Transverse colon (tissue), 4 donors: ENCODE measurements around the gene PELI1. TPM values are rescaled to one million over a fixed set of nuclear protein-coding genes. Genes with fewer than 3 reads are reported as not detected.

Source experiments
- DNase-seq: peaks from one replicate; pipeline ENCODE4 v3.0.0-alpha.2; 2019
- H3K27ac ChIP-seq, 4 donors: fragments of 200-600 bp; sonication (generic); 2 replicates each; pipeline ENCODE4 v1.5.1; 2016 to 2018; ENCODE audit warnings: inconsistent platforms in 4 of 4
- H3K27me3 ChIP-seq: fragments of 200-600 bp; sonication (generic); 2 replicates; pipeline ENCODE4 v1.5.1; 2017; ENCODE audit warnings: inconsistent platforms
- H3K36me3 ChIP-seq, 4 donors: fragments of 200-600 bp; sonication (generic); 2 replicates each; pipeline ENCODE4 v1.5.1; 2017 to 2019; ENCODE audit warnings: inconsistent platforms in 4 of 4
- H3K4me1 ChIP-seq, 4 donors: fragments of 200-600 bp; sonication (generic); 2 replicates each; pipeline ENCODE4 v1.5.1; 2017 to 2020; ENCODE audit warnings: inconsistent platforms in 4 of 4
- H3K4me3 ChIP-seq, 4 donors: fragments of 200-600 bp; sonication (generic); 1 replicate in 1 of 4; 2 replicates in 3 of 4; pipeline versions ENCODE4 v1.5.1 to v1.6.1; 2017 to 2019; ENCODE audit warnings: inconsistent platforms in 4 of 4
- H3K9me3 ChIP-seq, 2 donors: fragments of 200-600 bp; sonication (generic); 2 replicates each; pipeline ENCODE4 v1.5.1; 2017 to 2019; ENCODE audit warnings: inconsistent platforms in 2 of 2
- CTCF ChIP-seq, 5 experiments: fragments of 200-600 bp in 3 of 5; fragments of 450-650 bp in 2 of 5; sonication (generic) in 3 of 5; IDR thresholded peaks; 1 replicate in 2 of 5; 2 replicates in 3 of 5; pipeline ENCODE4 v1.5.1; 2016 to 2017; ENCODE audit warnings: antibody characterized with exemption in 5 of 5, inconsistent platforms in 3 of 5, mild to moderate bottlenecking in 2 of 5, moderate library complexity in 1 of 5
- EP300 ChIP-seq: sonication (generic); formaldehyde crosslinking; IDR thresholded peaks from one replicate; pipeline ENCODE4 v1.6.1; 2017; ENCODE audit warnings: antibody characterized with exemption, low read depth
- POLR2A ChIP-seq: fragments of 450-650 bp; IDR thresholded peaks from one replicate; pipeline ENCODE4 v1.6.1; 2016; ENCODE audit warnings: antibody characterized with exemption, mild to moderate bottlenecking, moderate library complexity
- POLR2AphosphoS5 ChIP-seq, 3 donors: sonication (generic); formaldehyde crosslinking; IDR thresholded peaks; one replicate each; pipeline ENCODE4 v1.6.1; 2016; ENCODE audit warnings: antibody characterized with exemption in 3 of 3
- WGBS, 2 donors: methylation state at CpG; one replicate each; pipeline ENCODE4 v1.1.5; 2018; ENCODE audit warnings: low coverage in 1 of 2; 5-methylcytosine and 5-hydroxymethylcytosine counted together
- in situ Hi-C, 4 donors: fragments of 200-750 bp; cut with MboI; loops; one replicate each; pipeline versions ENCODE4 v1.15.0 to v1.15.1; 2017; ENCODE audit warnings: low sequenced_read_pairs in 3 of 4, low pct_ligation_motif_present in 1 of 4, low pct_unique_long_range_greater_than_20kb in 1 of 4
- intact Hi-C: fragments of 100-400 bp; cut with DNase I; formaldehyde crosslinking; loops from one replicate; pipeline ENCODE4 v1.15.1; 2023; ENCODE audit warnings: low total_unique reads
- total RNA-seq, 4 donors: library from RNA; depleted of rRNA; stranded (reverse); fragments of >200 nt; gene quantifications; one replicate each; pipeline ENCODE4 v1.1.0, GENCODE V29; 2016

PELI1 gene
- total RNA-seq = 100 to 1,000 TPM in 1 of 4 donors, 10 to 100 TPM in 3; 20.6 to 818 (median 41.3) TPM

- WGBS, 2 donors = 14 to 59% methylated on average over 4 to 18 of the region's 68 CpGs
- peak; percentile 97 for DNase-seq
- H3K36me3 ChIP-seq = no peaks in the 10 kb centered on the region
- H3K4me1 ChIP-seq = peaks cover 8 to 54% (median 21%) of the 10 kb centered on the region in 4 donors
- no peaks in the 10 kb centered on the region for H3K27me3 ChIP-seq
- peak; percentile 100 for TF ChIP-seq POLR2AphosphoS5 (IDR thresholded peaks at IDR 0.05)
- TF ChIP-seq POLR2A = peak; percentile 99
- no peak for TF ChIP-seq EP300
- peak in 3 of 5 experiments; percentile 15 to 43 (median 18) for TF ChIP-seq CTCF (IDR thresholded peaks at IDR 0.05)
- no peaks in the 10 kb centered on the region for H3K9me3 ChIP-seq
- intact Hi-C loops (no loop called here), in situ Hi-C loops (no loop called here)
- H3K4me3 ChIP-seq = peak within 1 kb of the TSS; percentile 79 to 94 (median 92)
- peak within 1 kb of the TSS; percentile 97 to 99 (median 98) for H3K27ac ChIP-seq
These were observed at the start of gene PELI1 for GRCh38 chr2:64144057-64145013. Gene PELI1, minus strand, starts transcription at chr2:64144420. Its CDS starts 36,110 bp downstream, at chr2:64108310.

- no peak for DNase-seq
- Histone ChIP-seq H3K27me3 (no peaks in the 10 kb centered on the region), H3K4me1 (peaks cover 0 to 34% (median 18%) of the 10 kb centered on the region in 4 donors), H3K36me3 (no peaks in the 10 kb centered on the region), H3K9me3 (no peaks in the 10 kb centered on the region), H3K27ac (peak overlapping the region in 1 of 4 donors; percentile 12), H3K4me3 (no peak overlapping the region)
- 85 to 94% methylated on average over 4 of the region's 4 CpGs for WGBS, 2 donors
- in situ Hi-C loops (no loop called here), intact Hi-C loops (no loop called here)
- TF ChIP-seq EP300 (no peak), POLR2AphosphoS5 (IDR thresholded peaks at IDR 0.05) (no peak), CTCF (IDR thresholded peaks at IDR 0.05) (no peak), POLR2A (no peak)
These were observed 49.3 kb upstream of the PELI1 start for GRCh38 chr2:64193491-64193890.

- no peak overlapping the region for H3K4me3 ChIP-seq
- H3K27me3 ChIP-seq = no peaks in the 10 kb centered on the region
- H3K9me3 ChIP-seq = no peaks in the 10 kb centered on the region
- H3K27ac ChIP-seq = peak overlapping the region in 3 of 4 donors; percentile 4 to 60 (median 59)
- H3K4me1 ChIP-seq = peaks cover 0 to 41% (median 19%) of the 10 kb centered on the region in 4 donors
- no peak for TF ChIP-seq CTCF (IDR thresholded peaks at IDR 0.05)
- TF ChIP-seq POLR2AphosphoS5 (IDR thresholded peaks at IDR 0.05) = peak in 1 of 3 donors; percentile 43
- WGBS, 2 donors = 55 to 69% methylated on average over 4 to 6 of the region's 6 CpGs
- no peaks in the 10 kb centered on the region for H3K36me3 ChIP-seq
- intact Hi-C loops (no loop called here), in situ Hi-C loops (no loop called here)
- DNase-seq = no peak
These were observed 48.5 kb upstream of the PELI1 start for GRCh38 chr2:64192664-64193105.

GRCh38 chr2:64192125-64192479 is 47.9 kb upstream of the PELI1 start:
- TF ChIP-seq EP300 (no peak), CTCF (IDR thresholded peaks at IDR 0.05) (no peak), POLR2AphosphoS5 (IDR thresholded peaks at IDR 0.05) (no peak), POLR2A (no peak)
- Histone ChIP-seq H3K9me3 (no peaks in the 10 kb centered on the region), H3K36me3 (no peaks in the 10 kb centered on the region), H3K27me3 (no peaks in the 10 kb centered on the region), H3K4me1 (peaks cover 0 to 46% (median 19%) of the 10 kb centered on the region in 4 donors), H3K27ac (peak overlapping the region in 3 of 4 donors; percentile 4 to 60 (median 59)), H3K4me3 (no peak overlapping the region)
- intact Hi-C loops = no loop called here
- DNase-seq = no peak
- in situ Hi-C loops = no loop called here
- WGBS, 2 donors = 75 to 79% methylated on average over 6 of the region's 6 CpGs
